H1 (cell line): ENCODE data around the gene ROR1. TPM values are rescaled to one million over a fixed set of nuclear protein-coding genes. Genes with fewer than 3 reads are reported as not detected.

Experiments used
- CTCF ChIA-PET: fragments of 300-600 bp; sonication (Branson Sonifier 250); formaldehyde crosslinking; loops from one replicate; lab custom pipeline; 2021; ENCODE audit not compliant: partially characterized antibody; lab: Charles Lee
- POLR2A ChIA-PET: fragments of 300-600 bp; sonication (Branson Sonifier 250); formaldehyde crosslinking; loops from one replicate; lab custom pipeline; 2021; ENCODE audit warnings: inconsistent platforms; ENCODE audit not compliant: partially characterized antibody; lab: Charles Lee
- DNase-seq, 2 experiments: peaks; one replicate each; pipeline versions ENCODE4 v3.0.0 to v3.0.0-alpha.2; 2010 to 2022; ENCODE audit warnings: low spot score in 2 of 2, low read depth in 1 of 2, mixed read lengths in 1 of 2
- FAIRE-seq: peaks from 2 replicates; lab custom pipeline; 2011; peaks lifted over from hg19 to GRCh38; lab: Jason Lieb, UNC
- H2AFZ ChIP-seq: 2 replicates; pipeline ENCODE4 v1.8.1; 2012; ENCODE audit warnings: low read length, inconsistent platforms
- H2AK5ac ChIP-seq: 2 replicates; pipeline ENCODE4 v1.6.1; 2013; ENCODE audit warnings: low read depth, low read length
- H2BK120ac ChIP-seq: replicated peaks from 2 replicates; pipeline ENCODE3; 2013; ENCODE audit warnings: low read depth, low read length, inconsistent platforms
- H2BK12ac ChIP-seq: 2 replicates; pipeline ENCODE4 v1.6.1; 2013; ENCODE audit warnings: low read depth, low read length
- H2BK15ac ChIP-seq: 2 replicates; pipeline ENCODE4 v1.6.1; 2013; ENCODE audit warnings: low read length
- H2BK20ac ChIP-seq: 2 replicates; pipeline ENCODE4 v1.6.1; 2013; ENCODE audit warnings: low read length
- H2BK5ac ChIP-seq: 2 replicates; pipeline ENCODE4 v1.6.1; 2013; ENCODE audit warnings: low read depth, low read length
- H3K14ac ChIP-seq: 2 replicates; pipeline ENCODE4 v1.6.1; 2013; ENCODE audit warnings: inconsistent platforms; ENCODE audit not compliant: insufficient read length
- H3K18ac ChIP-seq: 2 replicates; pipeline ENCODE4 v1.6.1; 2013; ENCODE audit warnings: low read length; ENCODE audit errors: extremely low read depth
- H3K23ac ChIP-seq: 2 replicates; pipeline ENCODE4 v1.6.1; 2013; ENCODE audit warnings: inconsistent platforms; ENCODE audit not compliant: insufficient read length
- H3K23me2 ChIP-seq: 2 replicates; pipeline ENCODE4 v1.6.1; 2013; ENCODE audit warnings: low read depth, low read length
- H3K27ac ChIP-seq: 2 replicates; pipeline ENCODE4 v1.6.1; 2011; ENCODE audit warnings: low read depth, low read length, inconsistent platforms
- H3K27me3 ChIP-seq, 4 experiments: replicated peaks in 1 of 4; 1 replicate in 1 of 4; 2 replicates in 3 of 4; pipeline versions ENCODE4 v1.6.1 to v1.8.1; 2011 to 2013; ENCODE audit warnings: low read length in 3 of 4, mild to moderate bottlenecking in 3 of 4, inconsistent platforms in 2 of 4, mixed read lengths in 2 of 4, moderate library complexity in 1 of 4; ENCODE audit not compliant: control insufficient read depth in 3 of 4, insufficient read depth in 3 of 4; ENCODE audit errors: extremely low read depth in 1 of 4
- H3K36me3 ChIP-seq, 4 experiments: 2 replicates each; pipeline versions ENCODE4 v1.6.1 to v1.8.1; 2011 to 2013; ENCODE audit warnings: mild to moderate bottlenecking in 4 of 4, low read length in 3 of 4, moderate library complexity in 2 of 4, control low read depth in 1 of 4, inconsistent platforms in 1 of 4; ENCODE audit not compliant: insufficient read depth in 4 of 4, control insufficient read depth in 2 of 4
- H3K4ac ChIP-seq: replicated peaks from 2 replicates; pipeline ENCODE3; 2013; ENCODE audit warnings: low read length, low read depth, mixed read lengths, inconsistent platforms; ENCODE audit not compliant: insufficient read length
- H3K4me1 ChIP-seq, 4 experiments: replicated peaks in 1 of 4; 1 replicate in 1 of 4; 2 replicates in 3 of 4; pipeline versions ENCODE4 v1.6.1 to v1.8.1; 2011 to 2013; ENCODE audit warnings: low read length in 3 of 4, inconsistent platforms in 2 of 4, mixed read lengths in 1 of 4; ENCODE audit not compliant: insufficient read depth in 4 of 4, control insufficient read depth in 3 of 4
- H3K4me2 ChIP-seq, 2 experiments: 2 replicates each; pipeline versions ENCODE4 v1.6.1 to v1.8.1; 2011 to 2013; ENCODE audit warnings: low read depth in 2 of 2, low read length in 2 of 2, control low read depth in 1 of 2, inconsistent platforms in 1 of 2, mild to moderate bottlenecking in 1 of 2; ENCODE audit not compliant: insufficient read depth in 1 of 2
- H3K4me3 ChIP-seq, 4 experiments: fragments of 200-600, 300-600 bp in 1 of 4; sonication (generic), shearing (Covaris generic), sonication (Bioruptor Twin) in 1 of 4; 2 replicates each; pipeline versions ENCODE4 v1.5.1 to v1.8.1; 2011 to 2016; ENCODE audit warnings: low read length in 4 of 4, low read depth in 3 of 4, control low read depth in 2 of 4, inconsistent platforms in 2 of 4, mild to moderate bottlenecking in 2 of 4, mixed read lengths in 1 of 4, moderate library complexity in 1 of 4; ENCODE audit not compliant: insufficient read depth in 2 of 4; ENCODE audit errors: extremely low read depth in 1 of 4
- H3K56ac ChIP-seq: replicated peaks from 2 replicates; pipeline ENCODE3; 2013; ENCODE audit warnings: low read depth, mild to moderate bottlenecking, mixed read lengths, low read length, inconsistent platforms; ENCODE audit not compliant: insufficient read length
- H3K79me1 ChIP-seq: 2 replicates; pipeline ENCODE4 v1.6.1; 2013; ENCODE audit warnings: low read depth, low read length, control low read depth
- H3K79me2 ChIP-seq, 2 experiments: 2 replicates each; pipeline versions ENCODE4 v1.6.1 to v1.8.1; 2012 to 2013; ENCODE audit warnings: low read length in 2 of 2, mild to moderate bottlenecking in 2 of 2, inconsistent platforms in 1 of 2; ENCODE audit not compliant: insufficient read depth in 2 of 2, control insufficient read depth in 1 of 2
- H3K9ac ChIP-seq, 4 experiments: replicated peaks in 1 of 4; 1 replicate in 1 of 4; 2 replicates in 3 of 4; pipeline versions ENCODE4 v1.6.1 to v1.8.1; 2011 to 2013; ENCODE audit warnings: low read depth in 3 of 4, low read length in 3 of 4, control low read depth in 2 of 4, mild to moderate bottlenecking in 2 of 4, moderate library complexity in 2 of 4, inconsistent platforms in 1 of 4; ENCODE audit errors: extremely low read depth in 1 of 4
- H3K9me3 ChIP-seq, 2 experiments: 2 replicates each; pipeline versions ENCODE4 v1.6.1 to v1.8.1; 2012 to 2013; ENCODE audit warnings: mild to moderate bottlenecking in 2 of 2, moderate library complexity in 2 of 2, control low read depth in 1 of 2, inconsistent platforms in 1 of 2, low read depth in 1 of 2, low read length in 1 of 2, mixed read lengths in 1 of 2; ENCODE audit not compliant: insufficient read depth in 2 of 2
- H4K20me1 ChIP-seq, 2 experiments: replicated peaks in 1 of 2; 2 replicates each; pipeline versions ENCODE3 to v1.8.1; 2011 to 2013; ENCODE audit warnings: inconsistent platforms in 2 of 2, low read length in 2 of 2, mild to moderate bottlenecking in 1 of 2; ENCODE audit not compliant: insufficient read depth in 2 of 2, control insufficient read depth in 1 of 2
- H4K5ac ChIP-seq: 2 replicates; pipeline ENCODE4 v1.6.1; 2013; ENCODE audit warnings: low read length, low read depth, mixed read lengths, inconsistent platforms; ENCODE audit not compliant: insufficient read length
- H4K8ac ChIP-seq: 2 replicates; pipeline ENCODE4 v1.8.0; 2013; ENCODE audit warnings: mild to moderate bottlenecking, moderate library complexity, low read length, inconsistent platforms; ENCODE audit not compliant: insufficient read depth; ENCODE audit errors: extremely low read depth
- H4K91ac ChIP-seq: replicated peaks from 2 replicates; pipeline ENCODE3; 2013; ENCODE audit warnings: low read length, mixed read lengths, inconsistent platforms; ENCODE audit not compliant: insufficient read length
- GABPA ChIP-seq: IDR thresholded peaks from 2 replicates; pipeline ENCODE4 v1.6.1; 2011; ENCODE audit warnings: mild to moderate bottlenecking, low read length, moderate library complexity, borderline replicate concordance; ENCODE audit not compliant: insufficient read depth
- KDM4A ChIP-seq: IDR thresholded peaks from one replicate; pipeline ENCODE4 v1.7.1; 2012; ENCODE audit warnings: low read depth, mild to moderate bottlenecking, moderate library complexity, low read length, inconsistent platforms; ENCODE audit not compliant: severe bottlenecking
- RBBP5 ChIP-seq: IDR thresholded peaks from 2 replicates; pipeline ENCODE4 v1.7.1; 2012; ENCODE audit warnings: low read depth, mild to moderate bottlenecking, inconsistent platforms, low read length, moderate library complexity, borderline replicate concordance
- TAF1 ChIP-seq: IDR thresholded peaks from 2 replicates; pipeline ENCODE4 v1.6.1; 2011; ENCODE audit warnings: mild to moderate bottlenecking, low read depth, low read length
- WGBS, 2 experiments: shearing (Covaris generic) in 1 of 2; methylation state at CpG; one replicate each; pipeline versions ENCODE4 v1.1.6 to v1.1.7; 2013 to 2015; ENCODE audit warnings: low lambda C conversion rate in 2 of 2, mixed read lengths in 2 of 2, inconsistent platforms in 1 of 2, low coverage in 1 of 2, missing lambda C conversion rate in 1 of 2; ENCODE audit not compliant: insufficient replicate concordance in 2 of 2, insufficient coverage in 1 of 2, insufficient read length in 1 of 2; ENCODE audit errors: extremely low coverage in 1 of 2, missing lambda C conversion rate in 1 of 2; 5-methylcytosine and 5-hydroxymethylcytosine counted together
- polyA plus RNA-seq, 7 experiments: library from polyadenylated mRNA; depleted of rRNA in 3 of 7; stranded (reverse) in 5 of 7; unstranded in 2 of 7; fragments of >200 nt in 5 of 7; fragments of 200-250 nt in 2 of 7; gene quantifications; 1 replicate in 5 of 7; 2 replicates in 1 of 7; 4 replicates in 1 of 7; pipeline versions ENCODE4 v1.2.1 to v1.2.3, GENCODE V29; 2011 to 2013; ENCODE audit warnings: missing spikeins in 2 of 7, mixed read lengths in 2 of 7
- total RNA-seq: library from RNA; stranded (reverse); fragmentation: NEBNext Ultra II Directional; extraction: Animal tissue kit (Norgen Biotek cat#: 25700); gene quantifications from 2 replicates; pipeline ENCODE4 v1.2.1, GENCODE V29; 2021

ROR1 gene
- total and polyA plus RNA-seq, 2 of the 8 experiments (the other 6 are each of a cell fraction or from before 2014, with no cell fraction given), result 33.6 to 73.6 TPM

- H3K18ac ChIP-seq, result no peak overlapping the region
- peaks cover 48 to 84% (median 64%) of the 10 kb centered on the region in 4 experiments for H3K4me1 ChIP-seq
- H3K4me3 ChIP-seq, result no peak overlapping the region
- peak overlapping the region; percentile 35; the same call in 1 of the 2 replicates for H2BK20ac ChIP-seq
- WGBS, 2 experiments, result 73% methylated on average over 4 of the region's 4 CpGs; no CpG with 5 or more reads in 1 of the 2 experiments
- H2AFZ ChIP-seq, result no peak overlapping the region
- H2BK5ac ChIP-seq, result peak overlapping the region; percentile 47; the same call in 1 of the 2 replicates
- H3K9me3 ChIP-seq, result no peaks in the 10 kb centered on the region
- no peak overlapping the region for H3K14ac ChIP-seq
- peak overlapping the region; percentile 6 for H4K91ac ChIP-seq
- no peak overlapping the region for H3K23ac ChIP-seq
- H4K20me1 ChIP-seq, result peaks cover 0 to 1% of the 10 kb centered on the region in 2 experiments
- H3K36me3 ChIP-seq, result no peaks in the 10 kb centered on the region
- no peak overlapping the region for H3K4ac ChIP-seq
- POLR2A ChIA-PET, result interaction anchor here (0.6 to 2.8 kb wide), 3 partner anchors 12 to 17 kb away, joined by 3 to 15 read pairs (median 4); no protein-coding TSS in a partner anchor
- no peak overlapping the region for H3K27ac ChIP-seq
- no peak overlapping the region for H2BK15ac ChIP-seq
- no peak overlapping the region for H3K56ac ChIP-seq
- FAIRE-seq (no peak), DNase-seq (no peak)
- no peak overlapping the region; the same call in 1 of the 2 replicates for H2BK12ac ChIP-seq
- H4K8ac ChIP-seq, result no peak overlapping the region
- H2BK120ac ChIP-seq, result no peak overlapping the region
- CTCF ChIA-PET, result interaction anchor here (1.1 to 1.8 kb wide), 2 partner anchors 15 to 18 kb away, joined by 3 to 7 read pairs; partner anchors contain the start of gene ROR1
- H3K23me2 ChIP-seq, result no peaks in the 10 kb centered on the region
- no peak overlapping the region for H4K5ac ChIP-seq
- H2AK5ac ChIP-seq, result no peak overlapping the region
- H3K79me2 ChIP-seq, result peaks cover 27 to 96% of the 10 kb centered on the region in 2 experiments
- H3K79me1 ChIP-seq, result peaks cover 10% of the 10 kb centered on the region
- H3K4me2 ChIP-seq, result peak overlapping the region; percentile 48 to 65; a peak in 2 of 4 replicates
- H3K27me3 ChIP-seq, result no peaks in the 10 kb centered on the region
- H3K9ac ChIP-seq, result no peak overlapping the region
- TF ChIP-seq GABPA (no peak), KDM4A (no peak), TAF1 (no peak), RBBP5 (no peak)
These were observed 18.3 kb downstream of the ROR1 start for GRCh38 chr1:63792152-63792551.
